H1 (cell line): ENCODE data around the gene SLC35F3. TPM values are rescaled to one million over a fixed set of nuclear protein-coding genes. Genes with fewer than 3 reads are reported as not detected.
A peak's percentile ranks its signal among the peaks of the same experiment; 100 is the strongest.

Experiments used
- CTCF ChIA-PET: fragments of 300-600 bp; sonication (Branson Sonifier 250); formaldehyde crosslinking; loops from one replicate; lab custom pipeline; 2021; ENCODE audit not compliant: partially characterized antibody; lab: Charles Lee
- POLR2A ChIA-PET: fragments of 300-600 bp; sonication (Branson Sonifier 250); formaldehyde crosslinking; loops from one replicate; lab custom pipeline; 2021; ENCODE audit warnings: inconsistent platforms; ENCODE audit not compliant: partially characterized antibody; lab: Charles Lee
- DNase-seq, 2 experiments: peaks; one replicate each; pipeline versions ENCODE4 v3.0.0 to v3.0.0-alpha.2; 2010 to 2022; ENCODE audit warnings: low spot score in 2 of 2, low read depth in 1 of 2, mixed read lengths in 1 of 2
- FAIRE-seq: peaks from 2 replicates; lab custom pipeline; 2011; peaks lifted over from hg19 to GRCh38; lab: Jason Lieb, UNC
- H2AFZ ChIP-seq: 2 replicates; pipeline ENCODE4 v1.8.1; 2012; ENCODE audit warnings: low read length, inconsistent platforms
- H2AK5ac ChIP-seq: 2 replicates; pipeline ENCODE4 v1.6.1; 2013; ENCODE audit warnings: low read depth, low read length
- H2BK120ac ChIP-seq: replicated peaks from 2 replicates; pipeline ENCODE3; 2013; ENCODE audit warnings: low read depth, low read length, inconsistent platforms
- H2BK12ac ChIP-seq: 2 replicates; pipeline ENCODE4 v1.6.1; 2013; ENCODE audit warnings: low read depth, low read length
- H2BK15ac ChIP-seq: 2 replicates; pipeline ENCODE4 v1.6.1; 2013; ENCODE audit warnings: low read length
- H2BK20ac ChIP-seq: 2 replicates; pipeline ENCODE4 v1.6.1; 2013; ENCODE audit warnings: low read length
- H2BK5ac ChIP-seq: 2 replicates; pipeline ENCODE4 v1.6.1; 2013; ENCODE audit warnings: low read depth, low read length
- H3K14ac ChIP-seq: 2 replicates; pipeline ENCODE4 v1.6.1; 2013; ENCODE audit warnings: inconsistent platforms; ENCODE audit not compliant: insufficient read length
- H3K18ac ChIP-seq: 2 replicates; pipeline ENCODE4 v1.6.1; 2013; ENCODE audit warnings: low read length; ENCODE audit errors: extremely low read depth
- H3K23ac ChIP-seq: 2 replicates; pipeline ENCODE4 v1.6.1; 2013; ENCODE audit warnings: inconsistent platforms; ENCODE audit not compliant: insufficient read length
- H3K23me2 ChIP-seq: 2 replicates; pipeline ENCODE4 v1.6.1; 2013; ENCODE audit warnings: low read depth, low read length
- H3K27ac ChIP-seq: 2 replicates; pipeline ENCODE4 v1.6.1; 2011; ENCODE audit warnings: low read depth, low read length, inconsistent platforms
- H3K27me3 ChIP-seq, 4 experiments: replicated peaks in 1 of 4; 1 replicate in 1 of 4; 2 replicates in 3 of 4; pipeline versions ENCODE4 v1.6.1 to v1.8.1; 2011 to 2013; ENCODE audit warnings: low read length in 3 of 4, mild to moderate bottlenecking in 3 of 4, inconsistent platforms in 2 of 4, mixed read lengths in 2 of 4, moderate library complexity in 1 of 4; ENCODE audit not compliant: control insufficient read depth in 3 of 4, insufficient read depth in 3 of 4; ENCODE audit errors: extremely low read depth in 1 of 4
- H3K36me3 ChIP-seq, 4 experiments: 2 replicates each; pipeline versions ENCODE4 v1.6.1 to v1.8.1; 2011 to 2013; ENCODE audit warnings: mild to moderate bottlenecking in 4 of 4, low read length in 3 of 4, moderate library complexity in 2 of 4, control low read depth in 1 of 4, inconsistent platforms in 1 of 4; ENCODE audit not compliant: insufficient read depth in 4 of 4, control insufficient read depth in 2 of 4
- H3K4ac ChIP-seq: replicated peaks from 2 replicates; pipeline ENCODE3; 2013; ENCODE audit warnings: low read length, low read depth, mixed read lengths, inconsistent platforms; ENCODE audit not compliant: insufficient read length
- H3K4me1 ChIP-seq, 4 experiments: replicated peaks in 1 of 4; 1 replicate in 1 of 4; 2 replicates in 3 of 4; pipeline versions ENCODE4 v1.6.1 to v1.8.1; 2011 to 2013; ENCODE audit warnings: low read length in 3 of 4, inconsistent platforms in 2 of 4, mixed read lengths in 1 of 4; ENCODE audit not compliant: insufficient read depth in 4 of 4, control insufficient read depth in 3 of 4
- H3K4me2 ChIP-seq, 2 experiments: 2 replicates each; pipeline versions ENCODE4 v1.6.1 to v1.8.1; 2011 to 2013; ENCODE audit warnings: low read depth in 2 of 2, low read length in 2 of 2, control low read depth in 1 of 2, inconsistent platforms in 1 of 2, mild to moderate bottlenecking in 1 of 2; ENCODE audit not compliant: insufficient read depth in 1 of 2
- H3K4me3 ChIP-seq, 4 experiments: fragments of 200-600, 300-600 bp in 1 of 4; sonication (generic), shearing (Covaris generic), sonication (Bioruptor Twin) in 1 of 4; 2 replicates each; pipeline versions ENCODE4 v1.5.1 to v1.8.1; 2011 to 2016; ENCODE audit warnings: low read length in 4 of 4, low read depth in 3 of 4, control low read depth in 2 of 4, inconsistent platforms in 2 of 4, mild to moderate bottlenecking in 2 of 4, mixed read lengths in 1 of 4, moderate library complexity in 1 of 4; ENCODE audit not compliant: insufficient read depth in 2 of 4; ENCODE audit errors: extremely low read depth in 1 of 4
- H3K56ac ChIP-seq: replicated peaks from 2 replicates; pipeline ENCODE3; 2013; ENCODE audit warnings: low read depth, mild to moderate bottlenecking, mixed read lengths, low read length, inconsistent platforms; ENCODE audit not compliant: insufficient read length
- H3K79me1 ChIP-seq: 2 replicates; pipeline ENCODE4 v1.6.1; 2013; ENCODE audit warnings: low read depth, low read length, control low read depth
- H3K79me2 ChIP-seq, 2 experiments: 2 replicates each; pipeline versions ENCODE4 v1.6.1 to v1.8.1; 2012 to 2013; ENCODE audit warnings: low read length in 2 of 2, mild to moderate bottlenecking in 2 of 2, inconsistent platforms in 1 of 2; ENCODE audit not compliant: insufficient read depth in 2 of 2, control insufficient read depth in 1 of 2
- H3K9ac ChIP-seq, 4 experiments: replicated peaks in 1 of 4; 1 replicate in 1 of 4; 2 replicates in 3 of 4; pipeline versions ENCODE4 v1.6.1 to v1.8.1; 2011 to 2013; ENCODE audit warnings: low read depth in 3 of 4, low read length in 3 of 4, control low read depth in 2 of 4, mild to moderate bottlenecking in 2 of 4, moderate library complexity in 2 of 4, inconsistent platforms in 1 of 4; ENCODE audit errors: extremely low read depth in 1 of 4
- H3K9me3 ChIP-seq, 2 experiments: 2 replicates each; pipeline versions ENCODE4 v1.6.1 to v1.8.1; 2012 to 2013; ENCODE audit warnings: mild to moderate bottlenecking in 2 of 2, moderate library complexity in 2 of 2, control low read depth in 1 of 2, inconsistent platforms in 1 of 2, low read depth in 1 of 2, low read length in 1 of 2, mixed read lengths in 1 of 2; ENCODE audit not compliant: insufficient read depth in 2 of 2
- H4K20me1 ChIP-seq, 2 experiments: replicated peaks in 1 of 2; 2 replicates each; pipeline versions ENCODE3 to v1.8.1; 2011 to 2013; ENCODE audit warnings: inconsistent platforms in 2 of 2, low read length in 2 of 2, mild to moderate bottlenecking in 1 of 2; ENCODE audit not compliant: insufficient read depth in 2 of 2, control insufficient read depth in 1 of 2
- H4K5ac ChIP-seq: 2 replicates; pipeline ENCODE4 v1.6.1; 2013; ENCODE audit warnings: low read length, low read depth, mixed read lengths, inconsistent platforms; ENCODE audit not compliant: insufficient read length
- H4K8ac ChIP-seq: 2 replicates; pipeline ENCODE4 v1.8.0; 2013; ENCODE audit warnings: mild to moderate bottlenecking, moderate library complexity, low read length, inconsistent platforms; ENCODE audit not compliant: insufficient read depth; ENCODE audit errors: extremely low read depth
- H4K91ac ChIP-seq: replicated peaks from 2 replicates; pipeline ENCODE3; 2013; ENCODE audit warnings: low read length, mixed read lengths, inconsistent platforms; ENCODE audit not compliant: insufficient read length
- WGBS, 2 experiments: shearing (Covaris generic) in 1 of 2; methylation state at CpG; one replicate each; pipeline versions ENCODE4 v1.1.6 to v1.1.7; 2013 to 2015; ENCODE audit warnings: low lambda C conversion rate in 2 of 2, mixed read lengths in 2 of 2, inconsistent platforms in 1 of 2, low coverage in 1 of 2, missing lambda C conversion rate in 1 of 2; ENCODE audit not compliant: insufficient replicate concordance in 2 of 2, insufficient coverage in 1 of 2, insufficient read length in 1 of 2; ENCODE audit errors: extremely low coverage in 1 of 2, missing lambda C conversion rate in 1 of 2; 5-methylcytosine and 5-hydroxymethylcytosine counted together
- polyA plus RNA-seq, 7 experiments: library from polyadenylated mRNA; depleted of rRNA in 3 of 7; stranded (reverse) in 5 of 7; unstranded in 2 of 7; fragments of >200 nt in 5 of 7; fragments of 200-250 nt in 2 of 7; gene quantifications; 1 replicate in 5 of 7; 2 replicates in 1 of 7; 4 replicates in 1 of 7; pipeline versions ENCODE4 v1.2.1 to v1.2.3, GENCODE V29; 2011 to 2013; ENCODE audit warnings: missing spikeins in 2 of 7, mixed read lengths in 2 of 7
- total RNA-seq: library from RNA; stranded (reverse); fragmentation: NEBNext Ultra II Directional; extraction: Animal tissue kit (Norgen Biotek cat#: 25700); gene quantifications from 2 replicates; pipeline ENCODE4 v1.2.1, GENCODE V29; 2021

Gene SLC35F3
- total and polyA plus RNA-seq, 2 of the 8 experiments (the other 6 are each of a cell fraction or from before 2014, with no cell fraction given): 0.78 to 1.2 TPM

- Histone ChIP-seq H3K36me3 (no peaks in the 10 kb centered on the region), H3K4me2 (no peak overlapping the region), H3K79me1 (no peaks in the 10 kb centered on the region), H3K4ac (no peak overlapping the region), H2BK12ac (no peak overlapping the region), H2AK5ac (no peak overlapping the region), H4K91ac (no peak overlapping the region), H4K8ac (no peak overlapping the region), H3K9ac (no peak overlapping the region), H3K4me1 (peaks cover 0 to 4% (median 0%) of the 10 kb centered on the region in 4 experiments; a peak in 1 of 7 replicates), H2BK5ac (no peak overlapping the region), H3K27ac (no peak overlapping the region), H2BK120ac (no peak overlapping the region), H2AFZ (no peak overlapping the region), H3K79me2 (no peaks in the 10 kb centered on the region), H3K14ac (no peak overlapping the region), H3K27me3 (no peaks in the 10 kb centered on the region), H3K9me3 (no peaks in the 10 kb centered on the region), H3K4me3 (no peak overlapping the region), H3K18ac (no peak overlapping the region), H3K56ac (no peak overlapping the region), H4K5ac (no peak overlapping the region), H4K20me1 (no peaks in the 10 kb centered on the region), H3K23ac (no peak overlapping the region), H3K23me2 (no peaks in the 10 kb centered on the region), H2BK15ac (no peak overlapping the region), H2BK20ac (no peak overlapping the region)
- peak in 1 of 2 experiments; percentile 23 for DNase-seq
- 52% methylated on average over 7 of the region's 7 CpGs; no CpG with 5 or more reads in 1 of the 2 experiments for WGBS, 2 experiments
- peak; percentile 58 for FAIRE-seq
- CTCF ChIA-PET: interaction anchor here (0.6 to 2.0 kb wide), 15 partner anchors 8 to 167 kb away, joined by 3 to 8 read pairs (median 3); no protein-coding TSS in a partner anchor
- POLR2A ChIA-PET: no interaction called here
Observed at GRCh38 chr1:234154320-234155251, 250.1 kb downstream of the SLC35F3 start.
